DMS79 treated with DMSO at 0.1 percent for 48 hours (cell line): ENCODE measurements around the gene GAS6.
"Not testable (repeated sequence)": the region's sequence is repeated elsewhere in the genome, so short reads cannot be mapped to it uniquely, and the experiment has no call there.

Experiments used
- DNase-seq: peaks from one replicate; lab custom pipeline; 2025; lab: John Stamatoyannopoulos, UW

The GAS6 gene

DNA sequence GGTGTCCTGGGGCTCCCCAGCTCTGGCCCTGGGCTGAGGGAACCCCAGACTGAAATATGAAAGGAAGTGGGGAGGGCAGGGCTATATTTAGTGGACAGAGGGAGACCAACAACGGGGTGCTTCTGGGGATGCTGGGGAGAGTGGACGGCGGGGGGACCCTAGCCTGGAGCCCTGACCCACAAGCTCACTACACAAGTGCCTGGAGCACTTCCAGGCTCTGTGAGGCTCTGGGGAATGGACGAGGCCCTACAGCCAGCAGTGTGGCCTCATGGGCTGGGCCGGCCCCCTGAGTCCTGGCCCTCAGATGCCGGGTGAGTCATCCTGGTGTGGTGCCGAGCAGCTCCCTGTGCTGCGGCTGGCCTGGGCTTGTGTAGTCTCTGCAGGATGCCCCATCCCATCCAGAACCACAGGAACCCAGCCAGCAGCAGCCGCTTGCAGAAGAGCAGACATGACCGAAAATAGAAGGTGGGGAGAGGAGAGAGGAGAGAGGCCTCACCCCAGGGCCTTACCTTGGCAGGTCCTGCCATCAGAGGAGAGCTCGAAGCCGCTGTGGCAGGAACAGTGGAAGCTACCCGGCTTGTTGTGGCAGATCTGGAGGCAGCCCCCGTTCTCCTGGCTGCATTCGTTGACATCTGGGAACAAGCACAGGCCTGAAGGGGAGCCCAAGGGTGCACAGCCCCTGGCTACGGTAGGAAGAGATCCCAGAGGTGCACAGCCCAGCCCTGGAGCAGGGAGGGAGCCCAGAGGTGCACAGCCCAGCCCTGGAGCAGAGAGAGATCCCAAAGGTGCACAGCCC is 26.1 kb downstream of the GAS6 start:
- peak; percentile 98 for DNase-seq

DNA sequence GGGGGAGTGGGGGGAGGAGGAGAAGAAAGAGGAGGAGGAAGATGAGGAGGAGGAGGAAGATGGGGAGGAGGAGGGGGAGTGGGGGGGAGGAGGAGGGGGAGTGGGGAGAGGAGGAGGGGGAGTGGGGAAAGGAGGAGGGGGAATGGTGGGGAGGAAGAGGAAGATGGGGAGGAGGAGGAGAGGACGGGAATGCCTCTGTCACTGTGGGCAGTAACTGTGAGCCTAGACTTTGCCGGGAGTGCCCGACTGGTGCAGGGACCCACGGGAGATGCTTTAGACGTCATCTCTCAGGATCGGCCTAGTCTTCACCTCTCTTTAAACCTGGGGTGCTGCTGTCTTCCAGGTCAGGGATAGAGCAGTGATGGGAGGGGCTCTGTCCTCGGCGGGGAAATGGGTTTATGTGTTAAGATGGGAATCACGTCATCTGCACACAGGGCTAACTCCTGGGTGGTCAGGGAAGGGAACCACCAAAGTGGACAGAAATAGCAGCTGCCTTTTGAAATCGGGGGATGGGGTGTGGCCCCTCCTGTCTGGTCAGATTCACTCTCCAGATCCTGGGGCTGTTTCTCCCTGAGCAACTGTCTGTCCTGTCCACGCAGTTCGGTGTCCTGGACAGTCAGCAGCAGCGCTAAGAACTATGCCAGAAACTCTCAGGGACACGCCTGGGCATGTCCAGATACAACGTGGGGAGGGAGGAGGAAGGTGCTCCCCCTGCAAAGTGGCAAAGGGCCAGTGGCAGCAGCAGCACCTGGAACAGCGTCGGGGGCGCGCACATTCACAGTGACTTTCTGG is 26.9 kb downstream of the GAS6 start:
- DNase-seq: peak; percentile 97

DNA sequence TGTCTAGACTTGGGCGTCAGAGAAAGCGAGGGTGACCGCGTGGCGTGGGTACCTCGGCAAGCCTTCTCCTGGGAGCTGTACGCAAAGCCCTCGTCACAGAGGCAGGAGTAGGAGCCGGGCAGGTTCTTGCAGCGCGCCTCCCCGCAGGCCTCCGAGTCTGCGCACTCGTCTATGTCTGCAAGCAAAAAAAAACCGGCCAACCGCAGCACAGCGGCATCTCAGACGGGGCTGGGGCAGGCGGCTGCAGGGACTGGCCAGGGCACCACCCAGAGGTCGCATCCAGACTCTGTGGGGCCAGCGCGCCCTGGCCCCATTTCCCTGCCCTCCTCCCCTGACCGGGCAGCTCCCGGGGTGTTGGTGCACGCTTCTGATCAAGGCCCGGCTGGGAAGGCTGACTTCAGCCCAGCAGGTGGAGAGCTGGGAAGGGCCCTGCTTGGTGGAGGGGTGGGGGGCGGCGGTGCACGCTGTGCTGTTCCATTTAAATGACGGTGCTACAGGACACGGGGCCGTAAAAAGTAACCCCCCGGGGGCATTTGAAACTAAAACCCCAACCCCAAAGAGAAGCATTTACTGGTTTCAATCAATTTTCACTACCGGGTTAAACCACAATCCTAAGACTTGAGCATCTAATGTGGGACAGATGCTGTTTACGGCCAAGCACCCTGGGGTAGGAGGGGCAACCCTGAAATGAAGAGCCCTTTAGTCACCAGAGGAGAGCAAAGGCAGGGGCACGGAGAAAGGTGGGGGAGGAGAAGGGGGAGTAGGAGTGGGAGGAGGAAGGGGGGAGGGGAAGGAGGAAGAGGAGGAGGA is 28.2 kb downstream of the GAS6 start:
- peak; percentile 99 for DNase-seq

DNA sequence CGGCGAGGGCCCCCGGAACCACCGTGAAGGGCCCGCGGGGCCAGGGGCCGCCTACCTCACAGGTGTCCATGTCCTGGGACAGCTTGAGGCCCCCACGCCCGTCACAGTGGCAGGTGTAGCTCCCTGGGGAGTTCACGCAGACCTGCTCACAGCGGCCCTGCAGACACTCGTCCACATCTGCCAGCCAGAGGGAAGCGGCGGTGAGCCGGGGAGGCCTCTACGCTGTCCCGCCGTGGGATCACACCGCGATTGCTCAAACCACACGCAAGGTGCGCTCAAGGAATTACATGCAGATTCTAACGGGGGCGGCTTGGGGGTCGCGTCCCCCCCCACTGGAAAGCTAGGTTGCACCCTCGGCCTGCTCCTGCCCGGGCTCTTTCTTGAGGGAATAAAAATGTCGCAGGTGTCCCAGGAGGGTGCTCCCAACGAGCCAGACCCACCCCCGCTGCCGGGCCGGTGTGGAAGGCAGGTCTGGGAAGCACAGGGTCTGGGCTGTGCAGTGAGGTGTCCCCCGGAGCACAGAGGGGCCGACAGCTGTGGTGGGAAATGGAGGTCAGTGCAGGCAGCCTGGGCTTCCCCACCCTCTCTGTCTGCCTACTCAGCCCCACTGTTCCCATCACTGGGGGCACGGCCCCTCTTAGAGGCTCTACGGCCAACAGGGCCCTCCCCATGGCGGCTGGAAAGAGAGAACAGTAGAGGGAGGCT is 29.2 kb downstream of the GAS6 start:
- no peak for DNase-seq

DNA sequence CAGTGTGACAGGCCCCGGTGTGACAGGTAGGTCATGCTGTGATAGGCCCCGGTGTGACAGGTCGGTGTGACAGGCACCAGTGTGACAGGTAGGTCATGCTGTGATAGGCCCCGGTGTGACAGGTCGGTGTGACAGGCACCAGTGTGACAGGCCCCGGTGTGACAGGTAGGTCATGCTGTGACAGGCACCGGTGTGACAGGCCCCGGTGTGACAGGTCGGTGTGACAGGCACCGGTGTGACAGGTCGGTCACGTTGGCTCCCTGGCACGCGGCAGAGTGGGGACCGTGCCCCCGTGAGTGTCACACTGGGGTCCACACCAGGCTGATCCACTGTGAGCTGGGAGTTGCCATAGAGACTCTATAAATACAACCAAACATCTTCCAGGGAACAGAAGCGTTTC is 29.9 kb downstream of the GAS6 start:
- DNase-seq: not testable (repeated sequence)

DNA sequence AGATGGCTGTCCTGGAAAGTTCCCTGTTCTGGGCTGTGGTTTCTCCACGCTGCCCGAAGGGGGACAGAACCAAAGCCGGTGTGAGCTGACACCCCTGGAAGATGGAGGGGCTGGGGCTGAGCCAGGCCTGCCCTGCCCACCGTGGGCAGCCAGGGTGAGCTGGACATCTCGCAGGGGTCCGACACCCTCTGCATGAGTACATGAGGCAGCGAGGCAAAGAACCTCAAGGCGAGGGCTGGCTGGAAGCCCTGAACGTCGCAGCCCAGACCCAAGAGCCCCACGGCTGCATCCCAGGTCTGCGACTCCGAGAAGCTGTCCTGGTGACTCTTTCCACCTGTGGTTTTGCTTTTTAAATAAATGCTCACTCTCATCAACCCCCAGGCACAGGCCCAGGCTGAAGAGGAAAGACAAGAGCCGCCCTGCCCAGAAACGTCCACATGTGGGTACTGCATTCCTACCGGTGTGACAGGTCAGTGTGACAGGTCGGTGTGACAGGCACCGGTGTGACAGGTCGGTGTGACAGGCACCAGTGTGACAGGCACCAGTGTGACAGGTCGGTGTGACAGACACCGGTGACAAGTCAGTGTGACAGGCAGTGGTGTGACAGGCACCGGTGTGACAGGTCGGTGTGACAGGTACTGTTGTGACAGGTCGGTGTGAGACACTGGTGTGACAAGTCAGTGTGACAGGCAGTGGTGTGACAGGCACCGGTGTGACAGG is 30.6 kb downstream of the GAS6 start:
- DNase-seq: no peak

DNA sequence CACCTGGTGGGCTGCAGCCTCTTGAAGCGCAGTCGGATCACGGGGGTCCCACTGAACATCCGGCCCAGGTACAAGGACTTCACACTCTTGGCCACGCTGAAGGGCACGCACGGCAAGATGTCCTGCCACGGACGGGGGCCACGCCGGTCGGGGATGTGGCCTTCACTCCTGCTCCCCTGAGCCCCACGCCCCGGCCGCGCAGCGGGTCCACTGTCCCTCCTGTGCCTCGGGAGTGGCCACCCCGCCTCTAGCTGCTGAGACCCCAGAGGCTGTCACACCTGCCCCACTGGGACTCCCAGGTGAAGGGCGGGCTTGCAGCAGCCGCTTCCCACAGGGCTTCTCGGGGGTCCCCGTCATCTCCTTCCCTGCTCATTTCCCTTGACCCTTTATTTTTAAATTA is 31.2 kb downstream of the GAS6 start:
- no peak for DNase-seq

DNA sequence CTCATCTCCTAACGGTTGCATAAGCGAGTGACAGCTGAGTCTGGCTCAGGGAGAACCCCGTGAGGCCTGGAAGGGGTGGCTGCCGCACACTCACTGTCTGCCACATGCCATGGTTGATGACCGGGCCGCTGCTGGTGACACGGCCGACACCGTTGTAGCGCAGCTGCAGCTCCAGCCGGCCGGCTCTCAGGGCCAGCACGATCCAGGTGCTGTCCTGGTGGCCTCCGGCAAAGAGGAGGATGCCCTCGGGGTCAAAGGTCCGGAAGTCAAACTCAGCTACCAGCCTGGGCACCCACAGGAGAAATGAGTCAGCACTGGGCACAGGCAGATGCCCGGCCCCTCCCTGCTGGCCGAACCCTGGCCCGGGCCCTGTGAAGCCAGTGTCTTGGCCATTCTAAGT is 31.7 kb downstream of the GAS6 start:
- DNase-seq: no peak

DNA sequence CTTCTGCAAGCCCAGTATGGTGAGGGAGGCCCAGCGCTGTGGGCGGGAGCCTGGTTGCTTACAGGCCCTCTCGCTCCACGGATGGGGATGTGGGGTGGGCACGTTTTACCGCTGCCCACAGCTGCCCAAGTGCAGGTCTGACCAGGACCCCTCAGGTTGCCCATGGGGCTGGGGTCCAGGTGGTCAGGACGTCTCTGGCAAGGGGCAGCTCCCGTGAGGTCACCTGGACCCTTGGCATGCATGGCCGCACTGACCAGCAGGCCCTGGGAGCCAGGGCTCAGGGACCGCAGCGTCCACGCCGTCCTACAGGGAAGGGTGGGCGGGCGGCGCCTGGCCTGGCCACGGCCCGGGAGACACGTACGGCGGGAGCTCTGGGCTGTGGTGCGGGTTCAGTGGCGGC is 32.8 kb downstream of the GAS6 start:
- DNase-seq: no peak

DNA sequence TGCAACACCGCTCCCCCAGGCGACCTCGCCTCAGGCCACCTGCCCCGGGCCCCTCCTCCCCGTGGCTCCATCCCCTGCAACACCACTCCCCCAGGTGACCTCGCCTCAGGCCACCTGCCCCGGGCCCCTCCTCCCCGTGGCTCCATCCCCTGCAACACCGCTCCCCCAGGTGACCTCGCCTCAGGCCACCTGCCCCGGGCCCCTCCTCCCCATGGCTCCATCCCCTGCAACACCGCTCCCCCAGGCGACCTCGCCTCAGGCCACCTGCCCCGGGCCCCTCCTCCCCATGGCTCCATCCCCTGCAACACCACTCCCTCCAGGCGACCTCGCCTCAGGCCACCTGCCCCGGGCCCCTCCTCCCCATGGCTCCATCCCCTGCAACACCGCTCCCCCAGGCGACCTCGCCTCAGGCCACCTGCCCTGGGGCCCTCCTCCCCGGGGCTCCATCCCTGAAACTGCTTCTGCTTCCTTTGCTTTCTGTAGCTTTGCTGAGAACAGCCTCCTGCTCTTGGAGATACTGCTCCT is 33.4 kb downstream of the GAS6 start:
- not testable (repeated sequence) for DNase-seq

DNA sequence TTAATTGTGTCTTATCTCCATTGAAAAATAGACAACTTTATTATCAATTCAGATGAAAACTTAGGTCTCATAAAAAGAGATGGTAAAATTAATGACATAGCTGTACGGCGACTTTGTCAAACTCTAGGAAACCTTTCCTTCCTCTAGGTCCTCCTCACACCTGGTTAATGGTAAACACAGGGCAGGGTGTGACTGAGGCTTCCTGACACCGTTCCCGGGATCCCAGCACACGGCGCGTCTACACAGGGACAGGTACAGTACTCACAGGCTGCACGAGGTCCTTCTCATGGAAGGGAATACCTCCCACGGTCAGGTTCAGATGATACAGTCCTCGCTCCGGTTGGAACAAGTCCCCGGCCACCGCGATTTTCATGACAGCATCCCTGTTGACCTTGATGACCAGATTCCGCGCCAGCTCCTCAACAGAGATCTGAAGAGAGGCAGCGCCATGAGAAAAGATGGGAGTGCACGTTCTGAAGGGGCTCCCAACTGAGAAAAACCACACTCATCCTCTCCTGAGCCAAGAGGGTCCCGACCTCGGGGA is 35.5 kb downstream of the GAS6 start:
- no peak for DNase-seq

DNA sequence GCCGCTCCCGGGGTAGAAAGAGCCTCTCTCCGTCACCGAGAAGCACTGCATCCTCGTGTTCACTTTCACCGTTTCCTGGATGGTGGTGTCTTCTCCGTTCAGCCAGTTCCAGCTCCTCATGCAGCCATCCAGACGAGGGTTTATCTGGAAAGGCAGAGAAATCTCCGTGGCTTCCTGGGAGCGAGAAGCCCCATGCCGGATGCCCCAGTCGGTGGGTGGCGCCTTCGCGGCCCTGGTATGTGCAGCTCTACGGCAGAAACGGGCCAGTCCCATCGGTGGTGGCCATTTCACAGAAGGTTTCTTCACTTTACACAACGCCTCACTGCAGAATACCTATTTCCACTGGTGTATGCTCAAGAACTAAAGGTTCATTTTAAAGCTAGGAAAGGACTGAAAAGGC is 36.9 kb downstream of the GAS6 start:
- DNase-seq: no peak

DNA sequence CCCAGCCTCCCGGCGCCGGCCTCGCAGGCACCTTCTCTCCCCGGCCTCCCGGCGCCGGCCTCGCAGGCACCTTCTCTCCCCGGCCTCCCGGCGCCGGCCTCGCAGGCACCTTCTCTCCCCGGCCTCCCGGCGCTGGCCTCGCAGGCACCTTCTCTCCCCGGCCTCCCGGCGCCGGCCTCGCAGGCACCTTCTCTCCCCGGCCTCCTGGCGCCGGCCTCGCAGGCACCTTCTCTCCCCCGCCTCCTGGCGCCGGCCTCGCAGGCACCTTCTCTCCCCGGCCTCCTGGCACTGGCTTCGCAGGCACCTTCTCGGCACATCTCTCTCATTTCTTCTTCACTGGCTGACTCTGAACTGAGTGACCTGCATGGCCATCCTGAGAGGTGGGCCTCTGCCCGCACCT is 37.4 kb downstream of the GAS6 start:
- DNase-seq: not testable (repeated sequence)

DNA sequence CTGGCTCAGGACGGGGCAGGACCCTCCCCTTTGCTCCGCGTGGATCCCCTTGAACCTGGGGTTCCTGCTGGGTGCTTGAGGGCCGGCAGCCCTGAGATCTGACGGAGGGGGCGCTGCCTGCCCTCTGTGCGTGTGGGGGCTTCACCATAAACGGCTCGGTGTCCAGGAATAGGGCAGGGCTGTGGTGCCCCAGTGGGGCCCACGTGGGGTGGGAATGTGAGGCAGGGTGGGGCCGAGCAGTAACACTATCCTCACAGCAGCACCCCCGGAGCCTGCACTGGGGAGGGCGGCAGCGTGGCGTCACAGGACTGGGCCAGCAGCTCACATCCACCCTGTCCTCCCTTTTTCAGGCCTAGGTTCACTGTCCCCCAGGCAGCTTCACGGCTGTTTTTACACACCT is 38.0 kb downstream of the GAS6 start:
- DNase-seq: no peak

DNA sequence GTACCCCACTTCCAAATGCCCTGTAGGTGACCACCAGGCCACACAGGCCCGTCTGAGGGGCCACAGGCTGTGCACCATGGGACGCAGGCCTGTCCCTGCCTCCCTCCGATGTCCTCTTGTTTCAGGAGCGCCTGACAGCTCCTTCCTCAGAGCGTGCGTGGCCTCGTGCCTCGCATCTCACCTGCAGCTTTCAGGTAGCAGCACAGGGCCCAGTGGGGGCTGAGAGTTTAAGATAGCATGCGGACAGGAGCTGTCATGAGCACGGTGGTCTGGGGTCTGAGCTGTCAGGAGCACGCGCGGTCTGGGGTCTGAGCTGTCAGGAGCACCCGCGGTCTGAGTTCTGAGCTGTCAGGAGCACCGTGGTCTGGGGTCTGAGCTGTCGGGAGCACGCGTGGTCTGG is 40.1 kb downstream of the GAS6 start:
- DNase-seq: no peak

DNA sequence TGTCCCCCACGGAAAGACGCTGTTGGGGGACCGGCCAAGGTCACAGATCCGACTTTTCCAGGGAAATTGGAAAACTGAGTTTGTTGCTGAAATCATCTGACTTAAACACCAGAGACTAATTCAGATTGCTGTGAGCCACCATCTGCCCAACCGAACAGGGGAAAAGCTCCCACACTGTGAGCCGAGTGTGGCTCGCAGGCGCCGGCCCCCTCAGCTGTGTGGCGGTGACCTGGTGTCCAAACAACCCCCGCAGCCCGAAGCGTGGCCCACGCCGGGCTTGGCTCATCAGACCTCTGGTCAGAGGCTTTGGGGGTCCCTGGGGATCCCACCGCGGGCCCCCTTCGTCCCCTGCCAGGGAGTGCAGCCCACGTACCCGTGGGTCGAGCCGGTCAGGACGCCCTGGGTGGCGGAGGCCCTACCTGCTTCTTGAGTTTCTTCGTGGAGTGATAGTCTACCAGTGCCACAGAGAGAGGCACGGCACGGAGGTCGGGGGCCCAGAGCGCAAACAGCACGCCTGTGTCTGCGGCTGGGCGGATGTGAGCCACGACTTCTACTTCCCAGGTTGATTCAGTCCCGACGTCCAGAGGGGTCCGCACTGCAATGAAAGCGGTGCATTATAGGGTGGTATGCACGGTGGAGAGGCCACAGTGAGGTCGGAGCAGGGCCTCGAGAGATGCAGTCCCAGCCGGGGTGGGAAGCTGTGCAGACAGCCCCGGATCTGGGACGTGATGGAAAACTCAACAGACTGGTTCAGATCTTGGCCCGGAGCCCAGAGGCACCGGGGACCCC is 40.7 kb downstream of the GAS6 start:
- no peak for DNase-seq

DNA sequence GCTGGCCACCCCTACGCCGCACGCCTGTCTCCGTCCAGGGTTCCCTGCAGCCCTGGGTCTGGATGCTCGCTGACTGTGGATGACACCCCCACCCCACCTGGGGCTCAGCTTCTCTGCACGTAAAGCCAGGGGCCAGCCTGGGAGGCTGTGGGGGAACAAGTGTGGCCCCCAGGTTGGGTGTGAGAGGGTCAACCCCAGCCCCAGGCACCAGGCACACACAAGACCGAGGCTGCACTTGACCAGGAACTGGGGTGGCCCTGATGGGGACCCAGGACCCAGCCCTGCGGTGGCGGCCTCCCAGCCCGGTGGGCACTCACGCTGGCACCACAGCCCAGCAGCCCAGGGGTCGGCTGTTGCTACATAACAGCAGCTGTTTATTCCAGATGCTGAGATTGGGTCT is 41.6 kb downstream of the GAS6 start:
- DNase-seq: no peak

DNA sequence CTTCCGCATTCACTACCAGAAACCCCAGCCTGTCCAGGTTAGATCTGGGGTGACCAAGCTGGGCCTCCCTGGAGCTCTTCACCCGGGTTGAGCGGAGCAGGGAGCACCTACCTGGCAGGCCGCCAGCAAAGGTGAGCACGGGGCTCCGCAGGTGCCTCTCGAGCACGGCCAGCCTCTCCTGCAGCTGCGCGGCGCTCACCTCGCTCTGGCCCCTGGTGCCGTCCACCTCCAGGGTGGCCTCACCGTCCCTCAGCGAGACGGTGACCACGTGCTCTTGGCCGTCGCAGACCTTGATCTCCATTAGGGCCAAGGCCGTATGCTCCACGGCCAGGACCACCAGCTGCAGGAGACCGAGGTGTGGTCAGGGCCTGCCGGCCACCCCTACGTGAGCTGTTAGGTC is 42.0 kb downstream of the GAS6 start:
- DNase-seq: peak; percentile 50

DNA sequence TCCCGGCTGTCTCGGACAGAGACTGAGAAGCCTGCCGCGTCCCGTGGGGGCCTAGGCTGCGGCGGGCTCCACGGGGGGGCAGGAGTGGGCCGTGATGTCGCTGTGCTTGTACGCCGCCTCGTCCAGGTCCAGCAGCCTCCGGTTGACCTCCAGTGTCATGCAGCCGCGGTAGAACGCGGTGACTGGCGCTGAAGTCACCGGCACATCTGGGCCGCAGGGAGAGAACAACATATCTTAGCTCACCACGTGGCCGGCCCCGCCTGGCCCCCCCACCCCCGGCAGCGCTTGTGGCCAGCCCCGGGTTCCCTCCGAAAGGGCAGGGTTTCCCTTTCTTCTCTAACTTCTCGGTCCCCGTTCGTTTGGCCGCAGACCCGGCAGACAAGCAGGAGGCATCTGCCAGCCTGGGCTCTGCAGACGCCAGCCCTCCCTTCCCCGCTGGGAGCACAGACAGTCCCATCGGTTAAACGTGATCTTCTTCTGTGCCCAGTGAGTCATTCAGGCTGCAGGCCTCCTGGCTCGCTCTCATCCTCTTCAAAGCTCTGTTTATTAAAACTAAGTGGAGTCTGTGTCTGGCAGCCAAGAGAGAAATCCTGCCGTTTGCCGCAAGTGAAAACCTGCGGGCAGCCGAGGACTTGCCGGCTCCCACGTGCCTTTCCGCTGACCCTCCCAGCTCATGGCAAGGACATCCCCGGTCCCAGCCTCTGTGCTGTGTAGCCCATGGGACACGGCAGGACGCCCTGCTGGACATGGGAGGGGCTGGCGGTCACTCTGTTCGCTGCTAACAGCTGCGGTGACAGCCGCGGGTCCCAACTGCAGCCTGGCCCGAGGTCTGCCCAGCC is 42.8 kb downstream of the GAS6 start:
- peak; percentile 98 for DNase-seq
